Erythroblast (primary cell): ENCODE measurements around the gene COPG2.
A peak's percentile ranks its signal among the peaks of the same experiment; 100 is the strongest.

ENCODE experiments used
- DNase-seq, 2 experiments: peaks; one replicate each; lab custom pipeline; 2025; lab: John Stamatoyannopoulos, UW
- GATA1 ChIP-seq: IDR thresholded peaks from 2 replicates; pipeline ENCODE4 v1.6.1; 2011; ENCODE audit warnings: low read depth, mild to moderate bottlenecking, control low read depth, low read length, moderate library complexity
- POLR2A ChIP-seq: IDR thresholded peaks from 2 replicates; pipeline ENCODE4 v1.6.1; 2011; ENCODE audit warnings: mild to moderate bottlenecking, low read length

The COPG2 gene

DNA sequence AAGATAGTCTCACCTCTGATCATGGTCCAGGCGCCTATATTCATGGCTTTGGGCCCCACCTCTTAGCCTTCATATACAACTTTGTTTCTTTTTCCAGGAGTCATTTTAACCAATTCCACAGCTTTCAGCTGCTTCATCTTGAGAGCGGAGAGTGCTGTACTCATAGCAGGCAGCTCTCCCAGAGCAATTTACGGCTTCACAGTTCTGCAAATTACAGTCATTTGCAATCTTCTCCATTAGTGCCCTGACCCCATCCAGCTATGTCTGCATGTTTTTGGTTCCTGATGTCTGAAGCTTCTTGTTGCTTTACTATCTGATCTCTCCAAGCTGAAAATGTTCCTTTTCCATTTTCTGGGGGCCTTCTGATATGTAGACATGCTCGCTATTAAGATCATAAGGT lies 194.7 kb downstream of the COPG2 start:
- TF ChIP-seq POLR2A: no peak
- TF ChIP-seq GATA1: no peak

DNA sequence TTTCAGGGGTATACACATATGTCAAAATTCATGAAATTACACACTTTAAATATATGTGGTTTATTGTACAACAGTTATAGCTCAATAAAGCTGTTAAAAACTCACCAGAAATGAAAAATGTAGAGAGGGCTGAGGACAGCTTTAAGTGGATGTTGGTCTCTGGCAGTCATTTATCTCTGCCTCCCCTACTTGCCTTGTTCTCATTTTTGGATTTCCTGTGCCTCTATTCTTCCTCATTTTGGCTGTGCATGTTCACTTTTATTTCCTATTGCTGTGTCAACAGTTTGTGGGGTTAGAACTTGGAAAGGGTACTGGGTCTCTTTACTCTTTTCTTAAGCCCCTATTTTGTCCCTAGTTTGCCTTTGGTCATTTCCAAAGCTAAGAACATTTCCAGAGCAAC lies 195.3 kb downstream of the COPG2 start:
- no peak for DNase-seq
- TF ChIP-seq GATA1: no peak
- no peak for TF ChIP-seq POLR2A

More for the DNA sequence above, 194.7 kb downstream of the COPG2 start:
- no peak for DNase-seq

DNA sequence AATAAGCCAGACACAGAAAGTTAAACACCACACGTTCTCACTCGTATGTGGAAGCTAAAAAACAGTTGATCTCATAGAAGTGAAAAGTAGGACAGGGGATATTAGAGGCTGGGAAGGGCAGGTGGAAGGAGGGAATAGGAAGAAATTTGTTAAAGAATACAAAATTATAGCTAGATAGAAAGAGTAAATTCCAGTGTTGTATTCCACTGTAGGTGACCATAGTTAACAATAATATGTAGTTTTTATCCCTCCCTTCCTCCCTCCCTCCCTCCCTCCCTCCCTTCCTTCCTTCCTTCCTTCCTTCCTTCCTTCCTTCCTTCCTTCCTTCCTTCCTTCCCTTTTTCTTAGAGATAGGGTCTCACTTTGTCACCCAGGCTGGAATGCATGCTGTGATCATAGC lies 196.6 kb downstream of the COPG2 start:
- DNase-seq: no peak
- no peak for TF ChIP-seq GATA1
- TF ChIP-seq POLR2A: no peak

DNA sequence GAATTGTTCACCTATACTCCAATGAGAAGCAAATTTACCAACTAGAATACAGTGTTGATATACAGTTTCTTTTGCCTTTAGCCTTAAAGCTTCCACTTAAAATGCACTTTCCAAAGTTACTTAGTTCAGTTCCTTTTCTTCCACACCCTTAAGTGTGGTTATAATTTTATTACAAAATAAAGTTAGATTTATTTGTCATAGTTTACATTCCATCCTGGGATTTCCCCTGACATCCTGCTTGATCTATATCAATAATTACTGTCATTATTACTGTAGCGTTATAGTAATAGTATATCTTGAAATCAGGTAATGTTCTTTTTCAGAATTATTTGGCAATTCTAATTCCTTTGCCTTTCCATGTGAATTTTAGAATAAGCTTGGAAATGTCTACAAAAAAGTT lies 199.9 kb downstream of the COPG2 start:
- no peak for DNase-seq
- TF ChIP-seq POLR2A: no peak

DNA sequence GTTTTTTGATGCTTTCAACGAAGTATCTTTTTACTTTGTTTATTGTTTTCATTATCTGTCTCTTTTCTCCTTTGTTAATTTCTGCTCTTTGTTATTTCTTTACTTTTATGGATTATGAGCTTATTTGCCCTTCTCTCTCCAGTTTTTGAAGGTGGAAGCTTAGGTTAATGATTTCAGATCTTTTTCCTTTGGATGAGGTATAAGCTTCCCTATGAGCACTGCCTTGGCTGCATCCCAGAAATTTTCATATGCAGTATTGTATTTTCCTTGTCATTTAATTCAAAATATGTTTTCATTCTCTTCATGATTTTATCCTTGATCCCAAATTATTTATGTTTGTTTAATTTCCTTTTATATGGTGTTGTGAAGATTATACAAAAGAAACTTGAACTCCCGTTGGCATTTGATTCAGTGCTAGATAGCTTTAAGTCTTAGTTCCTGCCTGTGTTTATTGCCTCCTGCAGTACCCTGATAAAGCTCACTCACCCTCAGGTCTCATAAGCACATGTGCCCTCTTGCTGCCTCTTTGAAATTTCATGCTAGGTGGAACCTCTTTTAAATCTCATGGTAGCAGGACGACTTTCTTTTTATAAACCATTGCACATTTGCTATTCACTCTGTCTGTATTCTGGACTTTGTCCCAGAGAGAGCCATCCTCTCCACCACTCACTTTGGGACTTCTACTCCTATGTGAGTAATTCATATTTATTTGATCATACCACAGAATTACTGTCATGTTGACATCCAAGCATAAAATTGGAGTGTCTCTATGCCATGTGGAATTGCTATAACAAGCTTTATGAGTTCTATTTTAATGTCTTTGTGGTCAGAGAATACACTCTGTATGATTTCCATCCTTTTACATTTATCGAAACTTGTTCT lies 204.8 kb downstream of the COPG2 start:
- TF ChIP-seq GATA1 (no peak), POLR2A (no peak)
- peak; percentile 63 to 86 for DNase-seq

DNA sequence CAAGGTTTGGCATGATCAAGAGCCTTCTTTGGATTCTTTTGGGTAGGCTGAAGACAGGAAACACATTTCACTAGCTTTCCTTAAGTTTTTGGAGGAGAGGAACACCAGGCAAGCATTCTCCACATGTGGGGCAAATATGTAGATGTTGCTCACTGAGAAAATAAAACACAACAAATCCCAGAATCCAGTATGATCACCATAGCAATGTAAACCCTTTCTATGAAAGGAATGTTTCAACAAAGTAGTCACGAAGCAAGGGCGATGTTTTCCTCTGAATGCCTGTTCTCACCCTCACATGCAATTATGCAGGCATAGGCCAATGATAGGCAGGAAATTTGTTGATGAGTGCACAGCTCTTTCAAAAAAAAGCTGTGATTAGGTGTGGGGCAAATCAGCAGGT lies 207.3 kb downstream of the COPG2 start:
- no peak for TF ChIP-seq POLR2A
- TF ChIP-seq GATA1: no peak
- no peak for DNase-seq

DNA sequence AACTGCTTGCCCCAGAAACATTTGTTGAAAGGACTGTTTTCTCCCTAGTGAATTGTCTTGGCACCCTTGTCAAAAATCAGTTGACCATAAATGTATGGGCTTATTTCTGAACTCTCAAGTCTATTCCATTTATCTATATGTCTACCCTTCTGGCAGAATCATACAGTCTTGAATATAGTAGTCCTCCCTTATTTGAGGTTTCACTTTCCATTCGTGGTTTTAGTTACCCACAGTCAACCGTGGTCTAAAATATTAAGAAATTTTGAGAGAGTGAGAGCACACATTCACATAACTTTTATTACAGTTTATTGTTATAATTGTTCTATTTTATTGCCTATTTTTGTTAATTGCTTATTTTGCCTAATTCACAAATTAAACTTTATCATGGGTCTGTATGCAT lies 210.3 kb downstream of the COPG2 start:
- DNase-seq: no peak
- TF ChIP-seq POLR2A (no peak), GATA1 (no peak)
